Psoas muscle (tissue), 8 donors: Measurements from ENCODE around the gene KIAA1614. TPM values are rescaled to one million over a fixed set of nuclear protein-coding genes. Genes with fewer than 3 reads are reported as not detected.
A peak's percentile ranks its signal among the peaks of the same experiment; 100 is the strongest.

Experiments used
- ATAC-seq, 4 donors: fragments of 200-7000 bp; cut with Tn5 transposase; one replicate each; pipeline ENCODE4 v1.9.1; 2020; ENCODE audit warnings: moderate library complexity in 3 of 4, mild to moderate bottlenecking in 2 of 4
- DNase-seq, 2 donors: peaks; one replicate each; pipeline ENCODE4 v3.0.0-alpha.2; 2020
- H3K27ac ChIP-seq: fragments of 200-600 bp; one replicate; pipeline ENCODE4 v1.8.0; 2022
- H3K27me3 ChIP-seq, 3 donors: fragments of 200-600 bp in 1 of 3; one replicate each; pipeline versions ENCODE4 v1.6.1 to v1.8.0; 2013 to 2022; ENCODE audit warnings: low read length in 2 of 3, mild to moderate bottlenecking in 2 of 3, moderate library complexity in 1 of 3; ENCODE audit not compliant: insufficient read depth in 3 of 3
- H3K36me3 ChIP-seq, 2 donors: fragments of 200-600 bp in 1 of 2; one replicate each; pipeline versions ENCODE4 v1.6.1 to v1.8.0; 2013 to 2022; ENCODE audit warnings: low read depth in 1 of 2, mild to moderate bottlenecking in 1 of 2, moderate library complexity in 1 of 2; ENCODE audit not compliant: insufficient read depth in 1 of 2
- H3K4me1 ChIP-seq: fragments of 200-600 bp; one replicate; pipeline ENCODE4 v1.8.0; 2022
- H3K4me3 ChIP-seq: fragments of 200-600 bp; one replicate; pipeline ENCODE4 v1.8.0; 2022; ENCODE audit warnings: mild to moderate bottlenecking
- H3K9me3 ChIP-seq: fragments of 200-600 bp; one replicate; pipeline ENCODE4 v1.8.0; 2022
- CTCF ChIP-seq: fragments of 200-600 bp; IDR thresholded peaks from one replicate; pipeline ENCODE4 v1.8.0; 2022; ENCODE audit warnings: antibody characterized with exemption
- WGBS, 3 donors: extraction: QIAGEN DNeasy Blood & Tissue Kit; methylation state at CpG; one replicate each; pipeline versions ENCODE4 v1.1.6 to v1.1.7; 2013; 5-methylcytosine and 5-hydroxymethylcytosine counted together
- intact Hi-C, 2 donors: fragments of 100-400 bp; cut with DNase I; formaldehyde crosslinking; loops; one replicate each; pipeline versions ENCODE4 v1.11.0 to v1.14.2; 2022
- polyA plus RNA-seq, 3 donors: library from polyadenylated mRNA; stranded (reverse); fragments of 200-250 nt; gene quantifications; one replicate each; pipeline ENCODE4 v1.2.3, GENCODE V29; 2013
- total RNA-seq, 4 donors: library from RNA; stranded (reverse); fragmentation: NEBNext Ultra II Directional in 2 of 4; extraction: Animal tissue kit (Norgen Biotek cat#: 25700) in 2 of 4; gene quantifications; one replicate each; pipeline versions ENCODE4 v1.2.1 to v1.2.4, GENCODE V29; 2021 to 2023
- donor health status: healthy with polysubstance abuse.
- donor health status: DM: no; HTN: no; CAD: no; lungs with moderate emphysema.
- donor health status: Bipolar disorder and iron deficiency.
- donor health status: healthy.
- donor health status: DM: yes; HTN: yes; CAD: no.
- donor health status: DM: no; HTN: no; CAD: no.
- donor health status: DM: no; HTN: no; CAD: no.
- donor health status: DM: yes; HTN: yes; CAD: no.

Gene KIAA1614
- total and polyA plus RNA-seq, 7 donors = 0.45 to 1.6 (median 0.88) TPM

- Histone ChIP-seq H3K27me3 (peaks cover 0 to 1% (median 0%) of the 10 kb centered on the region in 3 donors), H3K4me1 (peaks cover 34% of the 10 kb centered on the region), H3K9me3 (no peaks in the 10 kb centered on the region), H3K27ac (peak overlapping the region; percentile 39), H3K36me3 (no peaks in the 10 kb centered on the region), H3K4me3 (peak overlapping the region; percentile 42)
- no peak for TF ChIP-seq CTCF
- intact Hi-C loops = no loop called here
- WGBS, 3 donors = 10 to 12% (median 11%) methylated on average over 14 of the region's 14 CpGs
- ATAC-seq (peak; percentile 72 to 78 (median 74)), DNase-seq (peak; percentile 58 to 82)
These were observed 13.7 kb downstream of the KIAA1614 start for GRCh38 chr1:180926164-180926981.

- Histone ChIP-seq H3K36me3 (no peaks in the 10 kb centered on the region), H3K9me3 (no peaks in the 10 kb centered on the region), H3K4me1 (peaks cover 34% of the 10 kb centered on the region), H3K27ac (no peak overlapping the region), H3K4me3 (no peak overlapping the region), H3K27me3 (peaks cover 0 to 1% (median 0%) of the 10 kb centered on the region in 3 donors)
- 23 to 29% (median 29%) methylated on average over 13 of the region's 13 CpGs for whole genome bisulfite sequencing, 3 donors
- intact Hi-C loops = no loop called here
- peak; percentile 24 to 58 (median 38) for ATAC-seq
- no peak for DNase-seq
- no peak for TF ChIP-seq CTCF
These were observed 14.7 kb downstream of the KIAA1614 start for GRCh38 chr1:180927348-180927747.

DNA sequence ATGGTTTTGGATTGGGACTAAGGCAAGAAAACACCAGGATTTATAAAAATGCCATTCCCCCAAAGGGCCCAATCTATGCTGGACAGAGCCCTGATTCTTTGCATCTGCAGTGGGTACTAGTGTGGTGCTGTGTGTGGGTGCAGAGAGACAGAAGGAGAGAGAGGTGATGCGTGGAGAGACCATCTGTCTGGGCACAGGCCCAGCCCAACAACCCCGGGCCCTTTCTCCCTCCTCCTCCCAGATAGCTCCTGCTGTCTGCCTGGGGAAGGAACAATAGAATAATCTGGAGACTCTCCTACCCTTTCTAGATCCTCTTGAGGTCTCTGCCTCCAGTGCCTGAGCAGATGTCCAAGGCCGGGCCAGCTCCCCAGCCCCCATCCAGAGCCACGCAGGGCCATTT is 15.1 kb downstream of the KIAA1614 start:
- no peaks in the 10 kb centered on the region for H3K9me3 ChIP-seq
- intact Hi-C loops = no loop called here
- no peak overlapping the region for H3K27ac ChIP-seq
- H3K4me3 ChIP-seq = no peak overlapping the region
- H3K36me3 ChIP-seq = no peaks in the 10 kb centered on the region
- peaks cover 34% of the 10 kb centered on the region for H3K4me1 ChIP-seq
- DNase-seq = no peak
- no peak for ATAC-seq
- peaks cover 0 to under 1% (median 0%) of the 10 kb centered on the region in 3 donors for H3K27me3 ChIP-seq
- no peak for TF ChIP-seq CTCF
- 53 to 60% (median 56%) methylated on average over 4 of the region's 4 CpGs for WGBS, 3 donors

GRCh38 chr1:180928331-180929230 is 15.9 kb downstream of the KIAA1614 start:
- ATAC-seq = no peak
- WGBS, 3 donors = 60 to 77% (median 62%) methylated on average over 17 of the region's 17 CpGs
- H3K27me3 ChIP-seq = no peaks in the 10 kb centered on the region
- no peak for TF ChIP-seq CTCF
- no peaks in the 10 kb centered on the region for H3K36me3 ChIP-seq
- H3K4me3 ChIP-seq = no peak overlapping the region
- H3K4me1 ChIP-seq = peaks cover 34% of the 10 kb centered on the region
- H3K9me3 ChIP-seq = no peaks in the 10 kb centered on the region
- no peak overlapping the region for H3K27ac ChIP-seq
- intact Hi-C loops = no loop called here
- DNase-seq = no peak
